ENCODE results near the gene OXCT2.

The OXCT2 gene

GRCh38 chr1:39760074-39761008 is 10.8 kb downstream of the OXCT2 start:
- TF ChIP-seq GATA2 (IDR thresholded peaks at IDR 0.05; ENCODE audit: low read depth, low read length) (no peak), GATA3 (IDR thresholded peaks at IDR 0.05; ENCODE audit: low read depth, low read length) (no peak)

- TF ChIP-seq GATA2 (IDR thresholded peaks at IDR 0.05; ENCODE audit: low read depth, low read length) (no peak), GATA3 (IDR thresholded peaks at IDR 0.05; ENCODE audit: low read depth, low read length) (no peak)
Measured at GRCh38 chr1:39759436-39759726, 11.8 kb downstream of the OXCT2 start.

- TF ChIP-seq GATA2 (IDR thresholded peaks at IDR 0.05; ENCODE audit: low read depth, low read length) (no peak), GATA3 (IDR thresholded peaks at IDR 0.05; ENCODE audit: low read depth, low read length) (no peak)
Measured at GRCh38 chr1:39758556-39759435, 12.4 kb downstream of the OXCT2 start.

- TF ChIP-seq GATA2 (IDR thresholded peaks at IDR 0.05; ENCODE audit: low read depth, low read length) (no peak), GATA3 (IDR thresholded peaks at IDR 0.05; ENCODE audit: low read depth, low read length) (no peak)
Measured at GRCh38 chr1:39757501-39757900, 13.6 kb downstream of the OXCT2 start.

- TF ChIP-seq GATA2 (IDR thresholded peaks at IDR 0.05; ENCODE audit: low read depth, low read length) (no peak), GATA3 (IDR thresholded peaks at IDR 0.05; ENCODE audit: low read depth, low read length) (no peak)
Measured at GRCh38 chr1:39755965-39756659, 15.0 kb downstream of the OXCT2 start.

GRCh38 chr1:39754906-39755504 is 16.1 kb downstream of the OXCT2 start:
- TF ChIP-seq GATA3 (IDR thresholded peaks at IDR 0.05; ENCODE audit: low read depth, low read length) (no peak), GATA2 (IDR thresholded peaks at IDR 0.05; ENCODE audit: low read depth, low read length) (no peak)

GRCh38 chr1:39754026-39754570 is 17.1 kb downstream of the OXCT2 start:
- TF ChIP-seq GATA3 (IDR thresholded peaks at IDR 0.05; ENCODE audit: low read depth, low read length) (no peak), GATA2 (IDR thresholded peaks at IDR 0.05; ENCODE audit: low read depth, low read length) (no peak)

- TF ChIP-seq GATA3 (IDR thresholded peaks at IDR 0.05; ENCODE audit: low read depth, low read length) (no peak), GATA2 (IDR thresholded peaks at IDR 0.05; ENCODE audit: low read depth, low read length) (no peak)
Measured at GRCh38 chr1:39753132-39754025, 17.8 kb downstream of the OXCT2 start.

- TF ChIP-seq GATA2 (IDR thresholded peaks at IDR 0.05; ENCODE audit: low read depth, low read length), result no peak
- TF ChIP-seq GATA3 (IDR thresholded peaks at IDR 0.05; ENCODE audit: low read depth, low read length), result no peak
Measured at GRCh38 chr1:39752703-39753102, 18.4 kb downstream of the OXCT2 start.

- TF ChIP-seq GATA2 (IDR thresholded peaks at IDR 0.05; ENCODE audit: low read depth, low read length) (no peak), GATA3 (IDR thresholded peaks at IDR 0.05; ENCODE audit: low read depth, low read length) (no peak)
Measured at GRCh38 chr1:39751595-39751994, 19.6 kb downstream of the OXCT2 start.

GRCh38 chr1:39745016-39745670 is 26.0 kb downstream of the OXCT2 start:
- TF ChIP-seq GATA2 (IDR thresholded peaks at IDR 0.05; ENCODE audit: low read depth, low read length) (no peak), GATA3 (IDR thresholded peaks at IDR 0.05; ENCODE audit: low read depth, low read length) (no peak)

Data from SH-SY5Y (cell line).